ENCODE results near the gene POTEG.
"Not testable (repeated sequence)": the region's sequence is repeated elsewhere in the genome, so short reads cannot be mapped to it uniquely, and the experiment has no call there.

Gene POTEG

DNA sequence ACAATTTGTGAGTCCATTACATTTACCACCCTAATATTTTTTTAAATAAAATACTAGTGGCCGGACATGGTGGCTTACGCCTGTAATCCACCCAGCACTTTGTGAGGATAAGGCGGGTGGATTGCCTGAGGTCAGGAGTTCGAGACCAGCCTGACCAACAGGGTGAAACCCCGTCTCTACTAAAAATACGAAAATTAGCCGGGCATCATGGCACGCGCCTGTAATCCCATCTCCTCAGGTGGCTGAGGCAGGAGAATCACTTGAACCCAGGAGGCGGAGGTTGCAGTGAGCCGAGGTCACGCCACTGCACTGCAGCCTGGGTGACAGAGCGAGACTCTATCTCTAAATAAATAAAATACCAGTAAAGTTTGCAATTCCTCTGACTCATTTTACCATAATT lies 25.6 kb downstream of the POTEG start:
- H3K4me3 ChIP-seq (ENCODE audit: low read depth, low read length); H3K27ac ChIP-seq (ENCODE audit: extremely low read depth, low read depth, low read length); H3K4me1 ChIP-seq (ENCODE audit: control insufficient read depth, insufficient read depth, low read length); H3K36me3 ChIP-seq (ENCODE audit: control insufficient read depth in 2 of 2, insufficient read depth in 1 of 2, low read length in 2 of 2); POLR2A ChIA-PET; CTCF ChIA-PET; H3K9me3 ChIP-seq (ENCODE audit: control insufficient read depth, insufficient read depth, low read depth, low read length): not testable (repeated sequence)

GRCh38 chr14:19402097-19402496 lies 32.0 kb downstream of the POTEG start:
- H3K4me3 ChIP-seq (ENCODE audit: low read depth, low read length); POLR2A ChIA-PET; H3K4me1 ChIP-seq (ENCODE audit: control insufficient read depth, insufficient read depth, low read length); CTCF ChIA-PET; H3K27ac ChIP-seq (ENCODE audit: extremely low read depth, low read depth, low read length); H3K9me3 ChIP-seq (ENCODE audit: control insufficient read depth, insufficient read depth, low read depth, low read length); H3K36me3 ChIP-seq (ENCODE audit: control insufficient read depth in 2 of 2, insufficient read depth in 1 of 2, low read length in 2 of 2): not testable (repeated sequence)

DNA sequence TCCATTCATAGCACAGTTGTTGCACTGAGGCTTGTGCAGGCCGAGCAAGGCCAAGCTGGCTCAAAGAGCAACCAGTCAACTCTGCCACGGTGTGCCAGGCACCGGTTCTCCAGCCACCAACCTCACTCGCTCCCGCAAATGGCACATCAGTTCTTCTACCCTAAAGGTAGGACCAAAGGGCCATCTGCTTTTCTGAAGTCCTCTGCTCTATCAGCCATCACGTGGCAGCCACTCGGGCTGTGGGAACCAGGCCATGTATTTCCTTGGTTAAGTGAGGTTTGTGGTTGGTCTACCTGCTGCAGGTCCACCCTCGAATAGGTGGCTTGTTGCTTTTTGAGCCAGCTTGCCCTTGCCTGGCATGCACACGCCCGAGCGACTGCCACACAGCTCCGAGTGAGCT lies 39.4 kb downstream of the POTEG start:
- H3K9me3 ChIP-seq (ENCODE audit: control insufficient read depth, insufficient read depth, low read depth, low read length); POLR2A ChIA-PET; H3K4me1 ChIP-seq (ENCODE audit: control insufficient read depth, insufficient read depth, low read length); CTCF ChIA-PET; H3K27ac ChIP-seq (ENCODE audit: extremely low read depth, low read depth, low read length); H3K36me3 ChIP-seq (ENCODE audit: control insufficient read depth in 2 of 2, insufficient read depth in 1 of 2, low read length in 2 of 2); H3K4me3 ChIP-seq (ENCODE audit: low read depth, low read length): not testable (repeated sequence)

DNA sequence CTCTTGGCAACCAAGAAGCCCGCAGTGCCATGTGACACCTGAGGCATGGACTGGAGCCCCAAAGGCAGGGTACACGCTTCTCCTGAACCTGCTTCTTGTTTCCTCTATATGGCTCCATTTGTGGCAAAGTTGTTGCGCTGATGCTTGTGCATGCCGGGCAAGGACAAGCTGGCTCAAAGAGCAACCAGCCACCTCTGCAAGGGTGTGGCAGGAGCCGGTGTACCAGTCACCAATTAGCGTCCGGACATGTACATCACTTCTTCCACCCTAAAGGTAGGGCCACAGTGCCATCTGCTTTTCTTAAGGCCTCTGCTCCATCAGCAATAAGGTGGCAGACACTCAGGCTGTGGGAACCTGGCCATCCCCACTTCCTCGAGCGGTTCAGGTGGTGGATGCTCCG lies 43.9 kb downstream of the POTEG start:
- POLR2A ChIA-PET; H3K4me1 ChIP-seq (ENCODE audit: control insufficient read depth, insufficient read depth, low read length); H3K4me3 ChIP-seq (ENCODE audit: low read depth, low read length); CTCF ChIA-PET; H3K36me3 ChIP-seq (ENCODE audit: control insufficient read depth in 2 of 2, insufficient read depth in 1 of 2, low read length in 2 of 2); H3K27ac ChIP-seq (ENCODE audit: extremely low read depth, low read depth, low read length); H3K9me3 ChIP-seq (ENCODE audit: control insufficient read depth, insufficient read depth, low read depth, low read length): not testable (repeated sequence)

- H3K27ac ChIP-seq (ENCODE audit: extremely low read depth, low read depth, low read length); H3K36me3 ChIP-seq (ENCODE audit: control insufficient read depth in 2 of 2, insufficient read depth in 1 of 2, low read length in 2 of 2); CTCF ChIA-PET; H3K4me3 ChIP-seq (ENCODE audit: low read depth, low read length); POLR2A ChIA-PET; H3K4me1 ChIP-seq (ENCODE audit: control insufficient read depth, insufficient read depth, low read length); H3K9me3 ChIP-seq (ENCODE audit: control insufficient read depth, insufficient read depth, low read depth, low read length): not testable (repeated sequence)
These were observed 45.4 kb downstream of the POTEG start for GRCh38 chr14:19388741-19389140.

GRCh38 chr14:19386996-19387395 lies 47.1 kb downstream of the POTEG start:
- H3K36me3 ChIP-seq (ENCODE audit: control insufficient read depth in 2 of 2, insufficient read depth in 1 of 2, low read length in 2 of 2); H3K27ac ChIP-seq (ENCODE audit: extremely low read depth, low read depth, low read length); H3K4me1 ChIP-seq (ENCODE audit: control insufficient read depth, insufficient read depth, low read length); CTCF ChIA-PET; H3K9me3 ChIP-seq (ENCODE audit: control insufficient read depth, insufficient read depth, low read depth, low read length); POLR2A ChIA-PET; H3K4me3 ChIP-seq (ENCODE audit: low read depth, low read length): not testable (repeated sequence)

GRCh38 chr14:19386309-19386708 lies 47.8 kb downstream of the POTEG start:
- H3K36me3 ChIP-seq (ENCODE audit: control insufficient read depth in 2 of 2, insufficient read depth in 1 of 2, low read length in 2 of 2); CTCF ChIA-PET; POLR2A ChIA-PET; H3K27ac ChIP-seq (ENCODE audit: extremely low read depth, low read depth, low read length); H3K4me3 ChIP-seq (ENCODE audit: low read depth, low read length); H3K9me3 ChIP-seq (ENCODE audit: control insufficient read depth, insufficient read depth, low read depth, low read length); H3K4me1 ChIP-seq (ENCODE audit: control insufficient read depth, insufficient read depth, low read length): not testable (repeated sequence)

DNA sequence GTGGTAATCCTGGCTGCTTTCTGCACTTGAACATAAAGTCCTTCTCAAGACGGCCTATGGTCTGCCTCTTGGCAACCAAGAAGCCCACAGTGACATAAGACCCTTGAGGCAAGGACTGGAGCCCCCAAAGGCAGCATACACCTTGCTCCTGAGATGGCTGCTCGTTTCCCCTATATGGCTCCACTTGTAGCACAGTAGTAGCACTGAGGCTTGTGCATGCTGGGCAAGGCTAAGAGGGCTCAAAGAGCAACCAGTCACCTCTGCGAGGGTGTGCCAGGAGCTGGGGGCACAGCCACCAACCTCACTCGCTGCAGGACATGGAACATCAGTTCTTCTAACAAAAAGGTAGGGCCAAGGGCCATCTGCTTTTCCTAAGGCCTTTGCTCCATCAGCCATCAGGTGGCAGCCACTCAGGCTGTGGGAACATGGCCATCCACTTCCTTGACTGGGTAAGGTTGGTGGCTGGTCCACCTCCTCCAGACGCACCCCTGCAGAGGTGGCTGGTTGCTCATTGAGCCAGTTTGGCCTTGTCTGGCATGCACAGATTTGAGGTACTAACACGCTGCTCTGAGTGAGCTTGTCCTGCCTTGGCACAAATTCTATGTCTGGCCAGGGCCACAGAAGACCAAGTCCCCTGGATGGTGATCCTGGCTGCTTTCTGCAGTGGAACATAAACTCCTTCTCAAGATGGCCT lies 49.9 kb downstream of the POTEG start:
- CTCF ChIA-PET; H3K36me3 ChIP-seq (ENCODE audit: control insufficient read depth in 2 of 2, insufficient read depth in 1 of 2, low read length in 2 of 2); H3K4me1 ChIP-seq (ENCODE audit: control insufficient read depth, insufficient read depth, low read length); H3K27ac ChIP-seq (ENCODE audit: extremely low read depth, low read depth, low read length); POLR2A ChIA-PET; H3K9me3 ChIP-seq (ENCODE audit: control insufficient read depth, insufficient read depth, low read depth, low read length); H3K4me3 ChIP-seq (ENCODE audit: low read depth, low read length): not testable (repeated sequence)

DNA sequence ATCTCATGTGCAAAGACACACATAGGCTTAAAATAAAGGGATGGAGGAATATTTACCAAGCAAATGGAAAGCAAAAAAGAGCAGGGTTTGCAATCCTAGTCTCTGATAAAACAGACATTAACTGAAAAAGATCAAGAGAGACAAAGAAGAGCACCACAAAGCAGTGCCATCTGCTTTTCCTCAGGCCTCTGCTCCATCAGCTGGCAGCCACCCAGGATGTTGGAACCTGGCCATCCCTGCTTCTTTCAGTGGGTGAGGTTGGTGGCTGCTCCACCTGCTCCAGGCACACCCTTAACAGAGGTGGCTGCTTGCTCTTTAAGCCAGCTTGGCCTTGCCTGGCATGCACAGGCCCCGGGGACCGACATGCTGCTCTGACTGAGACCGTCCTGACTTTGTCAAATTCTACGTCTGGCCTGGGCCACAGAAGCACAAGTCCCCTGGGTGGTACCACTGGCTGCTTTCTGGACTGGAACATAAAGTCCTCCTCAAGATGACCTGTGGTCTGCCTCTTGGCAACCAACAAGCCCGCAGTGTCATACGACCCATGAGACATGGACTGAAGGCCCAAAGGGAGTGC lies 51.0 kb downstream of the POTEG start:
- POLR2A ChIA-PET; CTCF ChIA-PET; H3K27ac ChIP-seq (ENCODE audit: extremely low read depth, low read depth, low read length); H3K4me3 ChIP-seq (ENCODE audit: low read depth, low read length); H3K36me3 ChIP-seq (ENCODE audit: control insufficient read depth in 2 of 2, insufficient read depth in 1 of 2, low read length in 2 of 2); H3K4me1 ChIP-seq (ENCODE audit: control insufficient read depth, insufficient read depth, low read length); H3K9me3 ChIP-seq (ENCODE audit: control insufficient read depth, insufficient read depth, low read depth, low read length): not testable (repeated sequence)

Measured in HEK293 (cell line).